OCI-LY3 (cell line): ENCODE data around the gene MPPED1.

Source experiments
- H2AFZ ChIP-seq: fragments of 200-600, 300-600 bp; shearing (Covaris generic); 2 replicates; pipeline ENCODE4 v1.6.0; 2014; ENCODE audit warnings: antibody characterized with exemption, low read depth, low read length
- H3K27ac ChIP-seq: fragments of 200-600, 300-600 bp; sonication (generic); 2 replicates; pipeline ENCODE4 v1.5.1; 2014; ENCODE audit warnings: mild to moderate bottlenecking, low read length, moderate library complexity, mixed read lengths
- H3K27me3 ChIP-seq: fragments of 200-600, 300-600 bp; sonication (generic); 2 replicates; pipeline ENCODE4 v1.6.1; 2014; ENCODE audit warnings: low read depth, low read length, mixed read lengths
- H3K36me3 ChIP-seq: fragments of 200-600, 300-600 bp; sonication (generic); replicated peaks from 2 replicates; pipeline ENCODE3; 2014; ENCODE audit warnings: low read depth, low read length, mixed read lengths
- H3K4me1 ChIP-seq: fragments of 300-600, 200-600 bp; sonication (generic); 2 replicates; pipeline ENCODE4 v1.6.1; 2014; ENCODE audit warnings: low read length, mixed read lengths
- H3K4me2 ChIP-seq: fragments of 200-600, 300-600 bp; sonication (generic); 2 replicates; pipeline ENCODE4 v1.6.1; 2014; ENCODE audit warnings: low read length, mixed read lengths
- H3K4me3 ChIP-seq: fragments of 300-600, 200-600 bp; sonication (generic); 2 replicates; pipeline ENCODE4 v1.5.1; 2014; ENCODE audit warnings: antibody characterized with exemption, mild to moderate bottlenecking, low read length, moderate library complexity
- H3K79me2 ChIP-seq: fragments of 300-600, 200-600 bp; shearing (Covaris generic); 2 replicates; pipeline ENCODE4 v1.6.1; 2014; ENCODE audit warnings: mild to moderate bottlenecking, low read length, mixed read lengths
- H3K9ac ChIP-seq: fragments of 300-600, 200-600 bp; shearing (Covaris generic); 2 replicates; pipeline ENCODE4 v1.6.0; 2014; ENCODE audit warnings: mild to moderate bottlenecking, low read length, moderate library complexity
- H3K9me3 ChIP-seq: fragments of 200-600, 300-600 bp; shearing (Covaris generic); 2 replicates; pipeline ENCODE4 v1.6.1; 2014; ENCODE audit warnings: low read length, mixed read lengths; ENCODE audit not compliant: insufficient read depth
- H4K20me1 ChIP-seq: fragments of 200-600, 300-600 bp; sonication (generic); 2 replicates; pipeline ENCODE4 v1.6.1; 2016; ENCODE audit warnings: low read length, mixed read lengths; ENCODE audit not compliant: insufficient read depth
- CTCF ChIP-seq: fragments of 200-600, 300-600 bp; sonication (generic); IDR thresholded peaks from 2 replicates; pipeline ENCODE4 v1.5.1; 2014; ENCODE audit warnings: antibody characterized with exemption, low read length, low read depth
- EZH2phosphoT487 ChIP-seq: fragments of 200-600 bp; shearing (Covaris generic); IDR thresholded peaks from 2 replicates; pipeline ENCODE4 v1.6.1; 2018; ENCODE audit warnings: antibody characterized with exemption, mixed run types, low read depth

MPPED1 gene

DNA sequence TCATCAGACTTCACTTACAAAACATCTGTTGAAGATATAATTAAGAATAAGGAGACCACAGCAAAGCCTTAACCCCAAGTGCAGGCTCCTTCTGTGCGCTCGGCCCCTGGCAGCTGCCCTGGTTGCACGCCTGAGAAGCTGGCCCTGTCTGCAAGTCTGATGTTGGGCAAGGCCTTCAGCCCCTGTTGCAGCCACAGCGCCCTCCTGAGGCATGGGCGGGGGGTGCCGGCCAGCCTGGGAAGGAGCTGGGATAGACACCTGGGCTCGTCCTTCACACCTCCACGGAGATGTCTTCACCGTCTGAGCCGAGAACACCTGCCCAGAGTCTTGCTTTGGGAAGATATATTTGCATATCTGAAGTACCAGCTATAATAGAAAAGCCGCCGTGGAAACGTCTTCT lies 104.1 kb downstream of the MPPED1 start:
- Histone ChIP-seq H3K79me2 (no peaks in the 10 kb centered on the region), H3K4me1 (peaks cover 7% of the 10 kb centered on the region), H3K27ac (no peak overlapping the region), H3K4me3 (no peak overlapping the region), H3K9me3 (no peaks in the 10 kb centered on the region), H3K9ac (no peak overlapping the region), H3K27me3 (peaks cover 11% of the 10 kb centered on the region), H3K4me2 (no peak overlapping the region), H3K36me3 (no peaks in the 10 kb centered on the region), H4K20me1 (no peaks in the 10 kb centered on the region), H2AFZ (no peak overlapping the region)
- peak; percentile 29; the same call in 1 of the 2 replicates for TF ChIP-seq CTCF
- TF ChIP-seq EZH2phosphoT487: no peak

GRCh38 chr22:43516386-43516785 lies 104.6 kb downstream of the MPPED1 start:
- H3K27ac ChIP-seq: no peak overlapping the region
- H3K79me2 ChIP-seq: no peaks in the 10 kb centered on the region
- H2AFZ ChIP-seq: no peak overlapping the region
- H4K20me1 ChIP-seq: no peaks in the 10 kb centered on the region
- H3K27me3 ChIP-seq: peaks cover 11% of the 10 kb centered on the region
- H3K9ac ChIP-seq: no peak overlapping the region
- TF ChIP-seq CTCF (no peak), EZH2phosphoT487 (no peak)
- H3K36me3 ChIP-seq: no peaks in the 10 kb centered on the region
- H3K9me3 ChIP-seq: no peaks in the 10 kb centered on the region
- no peak overlapping the region for H3K4me3 ChIP-seq
- peaks cover 12% of the 10 kb centered on the region for H3K4me1 ChIP-seq
- H3K4me2 ChIP-seq: no peak overlapping the region

DNA sequence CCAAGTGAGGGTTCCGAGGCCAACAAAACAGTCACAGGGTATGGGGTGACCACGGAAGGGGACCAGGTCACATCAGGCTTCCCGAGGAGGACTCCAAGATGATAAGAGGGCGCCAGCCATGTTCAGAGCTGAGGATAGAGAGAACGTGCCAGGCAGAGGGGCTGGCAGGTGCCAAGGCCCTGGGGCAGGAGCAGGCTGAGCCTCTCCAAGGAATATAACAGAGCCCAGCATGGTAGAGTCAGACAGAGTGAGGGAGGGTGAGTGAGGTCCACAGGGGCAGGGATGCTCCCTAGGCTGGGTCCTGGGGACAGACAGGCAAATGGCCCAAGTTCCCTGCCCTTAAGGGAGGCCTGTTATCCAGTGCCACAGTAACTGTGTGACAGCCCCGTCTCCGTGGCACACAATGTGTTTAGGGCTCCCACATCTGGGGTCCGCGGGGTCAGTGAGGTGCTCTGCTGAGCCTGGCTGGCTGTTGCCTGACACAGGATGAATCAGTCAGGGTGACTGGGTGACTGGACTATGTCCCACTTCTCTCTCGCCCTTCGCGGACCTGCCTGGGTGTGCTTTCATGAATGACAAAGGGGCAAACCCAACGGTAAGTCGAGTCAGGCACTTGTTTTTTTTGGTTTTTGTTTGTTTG lies 105.3 kb downstream of the MPPED1 start:
- no peak overlapping the region for H3K9ac ChIP-seq
- no peaks in the 10 kb centered on the region for H3K36me3 ChIP-seq
- no peak overlapping the region for H3K4me2 ChIP-seq
- H3K4me3 ChIP-seq: no peak overlapping the region
- H3K9me3 ChIP-seq: no peaks in the 10 kb centered on the region
- peaks cover 14% of the 10 kb centered on the region for H3K4me1 ChIP-seq
- no peak overlapping the region for H2AFZ ChIP-seq
- no peaks in the 10 kb centered on the region for H3K79me2 ChIP-seq
- no peak for TF ChIP-seq EZH2phosphoT487
- TF ChIP-seq CTCF: no peak
- H3K27ac ChIP-seq: no peak overlapping the region
- peaks cover 11% of the 10 kb centered on the region for H3K27me3 ChIP-seq
- no peaks in the 10 kb centered on the region for H4K20me1 ChIP-seq

DNA sequence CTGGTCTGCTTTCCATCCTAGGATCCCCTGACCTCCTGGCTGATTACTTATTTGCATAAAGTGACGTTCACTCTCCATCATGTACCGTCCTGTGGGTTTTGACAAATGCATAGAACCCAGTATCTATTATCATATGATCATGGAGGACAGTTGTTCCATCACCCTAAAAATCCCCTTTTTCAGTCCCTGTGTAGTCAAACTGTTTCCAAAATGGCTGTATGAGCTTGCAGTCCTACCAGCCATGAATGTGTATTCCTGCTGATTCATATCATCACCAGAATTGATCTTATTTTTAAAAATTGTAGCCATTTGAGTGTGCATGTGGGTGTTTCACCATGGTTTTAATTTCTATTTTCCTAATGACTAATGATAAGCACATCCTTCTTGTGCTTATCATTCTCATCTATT lies 108.8 kb downstream of the MPPED1 start:
- H3K79me2 ChIP-seq: no peaks in the 10 kb centered on the region
- no peak overlapping the region for H3K27ac ChIP-seq
- H3K9me3 ChIP-seq: no peaks in the 10 kb centered on the region
- TF ChIP-seq CTCF: no peak
- H3K4me1 ChIP-seq: peaks cover 14% of the 10 kb centered on the region
- H3K4me3 ChIP-seq: no peak overlapping the region
- no peak overlapping the region for H2AFZ ChIP-seq
- peak overlapping the region; percentile 31 for H3K4me2 ChIP-seq
- no peaks in the 10 kb centered on the region for H4K20me1 ChIP-seq
- H3K9ac ChIP-seq: no peak overlapping the region
- H3K36me3 ChIP-seq: no peaks in the 10 kb centered on the region
- H3K27me3 ChIP-seq: peaks cover 13% of the 10 kb centered on the region
